Measurements from ENCODE around the gene TFRC.
A peak's percentile ranks its signal among the peaks of the same experiment; 100 is the strongest.
"Not testable (repeated sequence)": the region's sequence is repeated elsewhere in the genome, so short reads cannot be mapped to it uniquely, and the experiment has no call there.

The TFRC gene

DNA sequence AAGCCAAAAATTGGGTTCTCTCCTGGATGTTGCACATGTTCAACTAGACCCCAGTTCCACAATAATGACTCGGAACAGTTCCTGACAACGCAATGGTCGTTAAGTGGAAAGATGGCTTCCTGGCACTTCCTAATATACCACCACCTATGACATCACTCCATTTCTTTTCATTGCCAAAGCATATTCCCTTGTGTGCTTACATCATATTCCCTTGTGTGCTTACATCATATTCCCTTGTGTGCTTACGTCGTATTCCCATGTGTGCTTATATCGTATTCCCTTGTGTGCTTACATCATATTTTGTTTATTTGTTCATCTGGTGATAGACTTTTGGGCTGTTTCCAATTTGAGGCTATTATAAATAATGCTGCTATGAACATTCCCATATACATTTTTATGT is 39.2 kb downstream of the TFRC start:
- Mint-ChIP-seq H3K4me3 (no peak overlapping the region), H3K9me3 (peaks cover 12% of the 10 kb centered on the region), H3K4me1 (no peaks in the 10 kb centered on the region), H3K36me3 (peaks cover 45% of the 10 kb centered on the region), H3K27ac (no peak overlapping the region)
- ATAC-seq (no peak), DNase-seq (ENCODE audit: low spot score in 2 of 2) (no peak)

DNA sequence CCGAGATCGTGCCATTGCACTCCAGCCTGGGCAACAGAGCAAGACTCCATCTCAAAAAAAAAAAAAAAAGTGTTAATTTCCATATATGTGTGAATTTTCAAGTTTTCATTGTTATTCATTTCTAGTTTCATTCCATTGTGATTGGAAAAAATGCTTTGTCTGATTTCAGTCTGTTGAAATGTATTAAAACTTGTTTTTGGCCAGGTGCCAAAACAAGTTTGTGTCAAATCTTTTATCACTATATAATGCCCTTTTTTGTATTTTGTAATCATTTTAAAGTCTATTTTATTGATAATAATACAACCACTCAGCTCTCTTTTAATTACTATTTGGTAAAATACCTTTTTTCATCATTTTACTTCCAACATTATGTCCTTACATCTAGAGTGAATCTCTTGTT is 42.5 kb downstream of the TFRC start:
- DNase-seq (ENCODE audit: low spot score in 2 of 2), result no peak
- Mint-ChIP-seq H3K4me1 (no peaks in the 10 kb centered on the region), H3K4me3 (no peak overlapping the region), H3K27ac (no peak overlapping the region), H3K9me3 (peaks cover 19% of the 10 kb centered on the region), H3K36me3 (peaks cover 13% of the 10 kb centered on the region)
- ATAC-seq, result no peak

DNA sequence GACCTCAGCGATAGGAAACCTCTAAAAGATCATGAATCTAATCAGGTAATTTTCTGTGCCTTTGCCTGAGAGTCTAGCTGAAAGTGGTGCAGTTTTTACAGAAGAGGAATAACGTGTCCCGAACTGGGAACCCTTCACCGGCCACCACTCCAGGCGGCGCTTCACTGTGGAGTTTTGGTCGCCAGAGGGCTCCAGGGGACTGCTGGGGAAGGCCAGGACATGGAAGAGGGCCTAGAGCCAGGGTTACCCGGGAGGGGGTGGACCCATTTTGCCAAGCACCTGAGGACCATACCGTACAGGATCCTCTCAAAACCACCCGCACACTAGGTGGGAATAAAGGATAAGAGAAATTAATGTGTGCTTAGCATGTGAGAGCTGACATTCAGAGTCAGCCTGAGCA is 55.8 kb downstream of the TFRC start:
- H3K27ac Mint-ChIP-seq; H3K4me3 Mint-ChIP-seq; H3K36me3 Mint-ChIP-seq; ATAC-seq; DNase-seq (ENCODE audit: low spot score in 2 of 2); H3K4me1 Mint-ChIP-seq; H3K9me3 Mint-ChIP-seq: not testable (repeated sequence)

DNA sequence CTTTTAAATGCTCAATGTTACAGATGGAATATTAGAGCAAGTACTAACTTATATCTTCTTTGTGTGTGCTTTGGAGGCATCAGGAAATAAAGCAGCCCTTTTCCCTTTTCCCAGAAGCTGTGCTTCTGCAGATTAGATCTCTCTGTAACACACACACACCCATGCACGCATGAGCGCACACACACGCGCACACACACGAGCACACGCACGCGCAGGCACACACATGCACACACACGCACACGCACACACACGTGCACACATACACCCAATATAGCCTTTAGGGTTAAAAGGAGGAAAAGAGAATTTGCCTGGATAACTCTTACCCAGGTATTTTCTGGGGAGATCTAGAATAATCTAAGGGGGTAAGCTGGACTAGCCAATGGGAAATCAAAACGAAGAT is 56.9 kb downstream of the TFRC start:
- no peak for DNase-seq (ENCODE audit: low spot score in 2 of 2)
- Mint-ChIP-seq H3K4me1 (no peaks in the 10 kb centered on the region), H3K4me3 (no peak overlapping the region), H3K36me3 (no peaks in the 10 kb centered on the region), H3K9me3 (no peaks in the 10 kb centered on the region), H3K27ac (no peak overlapping the region)
- no peak for ATAC-seq

DNA sequence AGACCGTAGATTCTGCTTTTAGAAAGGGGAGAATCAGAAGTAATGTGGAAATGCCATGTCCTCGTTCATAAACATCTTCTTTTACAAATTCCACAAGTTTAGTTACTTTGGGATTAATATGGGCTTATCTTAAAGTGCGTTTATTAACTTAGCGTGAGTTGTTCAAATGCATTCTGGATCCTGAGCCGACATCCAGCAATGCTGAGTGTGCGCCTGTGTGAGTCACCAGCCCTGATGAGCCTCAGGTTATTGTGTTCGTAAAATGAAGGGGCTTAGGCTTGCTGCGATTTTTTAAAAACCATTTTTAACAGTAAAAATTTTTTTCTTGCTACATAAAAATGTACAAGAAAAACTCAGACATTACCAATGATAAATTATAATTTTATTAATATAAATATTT is 57.9 kb downstream of the TFRC start:
- Mint-ChIP-seq H3K9me3 (no peaks in the 10 kb centered on the region), H3K36me3 (no peaks in the 10 kb centered on the region), H3K27ac (no peak overlapping the region), H3K4me1 (peaks cover 6% of the 10 kb centered on the region), H3K4me3 (no peak overlapping the region)
- DNase-seq (ENCODE audit: low spot score in 2 of 2) (no peak), ATAC-seq (no peak)

DNA sequence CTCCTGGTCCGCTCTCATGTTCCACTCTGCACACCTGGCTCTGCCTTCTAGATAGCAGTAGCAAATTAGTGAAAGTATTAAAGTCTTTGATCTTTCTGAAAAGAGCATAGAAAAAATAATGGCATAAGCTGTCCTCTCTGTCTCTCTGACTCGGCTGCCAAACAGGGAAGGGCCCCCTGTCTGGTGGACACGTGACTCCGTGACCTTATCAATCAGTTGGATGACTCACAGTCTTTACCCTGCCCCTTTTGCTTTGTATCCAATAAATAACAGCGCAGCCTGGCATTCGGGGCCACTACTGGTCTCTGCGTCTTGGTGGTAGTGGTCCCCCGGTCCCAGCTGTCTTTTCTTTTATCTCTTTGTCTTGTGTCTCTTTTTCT is 59.4 kb downstream of the TFRC start:
- not testable (repeated sequence) for DNase-seq (ENCODE audit: low spot score in 2 of 2); H3K27ac Mint-ChIP-seq; H3K36me3 Mint-ChIP-seq; H3K4me1 Mint-ChIP-seq; ATAC-seq; H3K9me3 Mint-ChIP-seq; H3K4me3 Mint-ChIP-seq

DNA sequence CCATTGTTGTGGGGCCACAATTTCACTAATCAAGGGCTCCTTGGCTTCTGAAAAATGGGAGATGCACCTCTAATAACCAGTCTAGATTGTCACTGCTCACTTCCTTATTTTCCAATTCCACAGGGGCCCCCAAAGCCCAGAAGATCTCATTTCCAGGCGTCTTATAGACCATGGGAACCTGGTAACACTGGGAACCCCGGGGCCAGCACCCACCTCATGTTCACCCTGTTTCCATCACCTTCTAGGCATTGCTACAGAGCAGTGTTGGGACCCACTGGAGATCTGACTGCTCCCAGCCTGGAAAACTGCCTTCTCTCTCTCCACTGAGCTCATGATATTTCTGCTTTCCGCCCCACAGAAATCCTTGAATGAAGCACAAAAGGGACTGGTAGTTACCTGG is 61.5 kb downstream of the TFRC start:
- no peak overlapping the region for H3K4me3 Mint-ChIP-seq
- no peak overlapping the region for H3K27ac Mint-ChIP-seq
- peaks cover 11% of the 10 kb centered on the region for H3K4me1 Mint-ChIP-seq
- no peaks in the 10 kb centered on the region for H3K36me3 Mint-ChIP-seq
- no peak for ATAC-seq
- H3K9me3 Mint-ChIP-seq, result no peaks in the 10 kb centered on the region
- DNase-seq (ENCODE audit: low spot score in 2 of 2), result no peak

DNA sequence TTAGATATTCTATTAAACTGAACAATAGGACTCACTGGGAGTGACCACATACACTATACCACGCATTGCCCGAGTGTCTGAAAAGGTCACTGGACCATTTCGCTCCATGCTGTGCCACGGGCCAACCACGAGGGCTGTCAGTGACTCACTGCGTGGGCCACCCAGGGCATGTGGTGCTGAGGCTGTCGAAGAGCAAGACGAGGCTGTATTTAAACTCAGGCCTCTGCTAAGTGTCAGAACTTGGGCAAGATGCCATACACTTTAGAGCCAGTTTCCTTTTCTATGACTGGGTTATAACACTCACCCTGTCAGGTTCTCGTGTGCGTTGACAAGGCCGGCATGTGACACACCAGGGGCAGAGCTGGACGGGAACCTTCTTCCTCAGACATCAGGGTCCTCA is 62.3 kb downstream of the TFRC start:
- not testable (repeated sequence) for H3K4me3 Mint-ChIP-seq; H3K27ac Mint-ChIP-seq; H3K36me3 Mint-ChIP-seq; DNase-seq (ENCODE audit: low spot score in 2 of 2); H3K9me3 Mint-ChIP-seq
- peak; percentile 91 for ATAC-seq
- peaks cover 11% of the 10 kb centered on the region for H3K4me1 Mint-ChIP-seq

DNA sequence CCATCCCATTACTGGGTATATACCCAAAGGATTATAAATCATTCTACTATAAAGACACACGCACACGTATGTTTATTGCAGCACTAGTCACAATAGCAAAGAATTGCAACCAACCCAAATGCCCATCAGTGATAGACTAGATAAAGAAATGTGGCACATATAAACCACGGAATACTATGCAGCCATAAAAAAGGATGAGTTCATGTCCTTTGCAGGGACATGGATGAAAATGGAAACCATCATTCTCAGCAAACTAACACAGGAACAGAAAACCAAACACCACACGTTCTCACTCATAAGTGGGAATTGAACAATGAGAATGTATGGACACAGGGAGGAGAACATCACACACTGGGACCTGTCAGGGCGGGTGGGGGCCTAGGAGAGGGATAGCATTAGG is 63.7 kb downstream of the TFRC start:
- H3K4me3 Mint-ChIP-seq; H3K36me3 Mint-ChIP-seq; H3K27ac Mint-ChIP-seq; DNase-seq (ENCODE audit: low spot score in 2 of 2); ATAC-seq; H3K9me3 Mint-ChIP-seq: not testable (repeated sequence)
- H3K4me1 Mint-ChIP-seq, result peaks cover 11% of the 10 kb centered on the region

DNA sequence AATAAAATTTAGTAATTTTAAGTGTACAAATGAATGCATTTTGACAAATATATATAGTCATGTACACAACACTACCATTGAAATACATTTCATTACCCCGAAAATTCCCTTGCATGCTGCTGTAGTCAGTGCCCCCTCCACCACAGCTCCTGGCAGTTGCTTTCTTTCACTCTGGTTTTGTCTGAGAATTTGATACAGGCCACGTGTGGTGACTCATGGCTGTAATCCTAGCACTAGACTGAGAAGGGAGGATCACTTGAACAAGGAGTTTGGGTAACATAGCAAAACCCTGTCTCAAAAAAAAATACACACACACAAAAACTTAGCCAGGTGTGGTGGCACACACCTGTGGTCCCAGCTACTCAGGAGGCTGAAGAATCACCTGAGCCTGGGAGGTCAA is 65.4 kb downstream of the TFRC start:
- ATAC-seq, result peak; percentile 68
- Mint-ChIP-seq H3K9me3 (no peaks in the 10 kb centered on the region), H3K36me3 (no peaks in the 10 kb centered on the region), H3K27ac (peak overlapping the region; percentile 17), H3K4me1 (peaks cover 11% of the 10 kb centered on the region), H3K4me3 (no peak overlapping the region)
- DNase-seq (ENCODE audit: low spot score in 2 of 2), result no peak

DNA sequence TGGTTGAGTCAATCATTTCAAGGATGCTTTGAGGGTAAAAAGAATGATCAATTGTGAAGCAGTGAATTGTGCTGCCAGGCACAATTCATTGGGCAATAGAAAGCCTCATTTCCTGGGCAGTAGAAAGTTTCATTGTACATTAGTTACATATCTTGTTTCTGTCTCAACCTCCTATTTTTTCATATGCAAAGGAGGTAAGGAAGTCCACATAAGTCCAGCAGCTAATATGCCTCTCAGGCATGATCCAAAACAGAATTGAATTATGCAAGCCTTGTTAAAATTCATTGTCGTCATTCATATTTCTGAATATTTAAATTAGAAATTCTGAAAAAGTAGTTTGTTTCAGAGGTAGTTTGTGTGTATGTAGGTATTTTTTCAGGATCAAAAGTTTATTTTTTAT is 65.8 kb downstream of the TFRC start:
- no peak for ATAC-seq
- Mint-ChIP-seq H3K4me1 (peaks cover 11% of the 10 kb centered on the region), H3K27ac (no peak overlapping the region), H3K9me3 (no peaks in the 10 kb centered on the region), H3K4me3 (no peak overlapping the region), H3K36me3 (no peaks in the 10 kb centered on the region)
- no peak for DNase-seq (ENCODE audit: low spot score in 2 of 2)

DNA sequence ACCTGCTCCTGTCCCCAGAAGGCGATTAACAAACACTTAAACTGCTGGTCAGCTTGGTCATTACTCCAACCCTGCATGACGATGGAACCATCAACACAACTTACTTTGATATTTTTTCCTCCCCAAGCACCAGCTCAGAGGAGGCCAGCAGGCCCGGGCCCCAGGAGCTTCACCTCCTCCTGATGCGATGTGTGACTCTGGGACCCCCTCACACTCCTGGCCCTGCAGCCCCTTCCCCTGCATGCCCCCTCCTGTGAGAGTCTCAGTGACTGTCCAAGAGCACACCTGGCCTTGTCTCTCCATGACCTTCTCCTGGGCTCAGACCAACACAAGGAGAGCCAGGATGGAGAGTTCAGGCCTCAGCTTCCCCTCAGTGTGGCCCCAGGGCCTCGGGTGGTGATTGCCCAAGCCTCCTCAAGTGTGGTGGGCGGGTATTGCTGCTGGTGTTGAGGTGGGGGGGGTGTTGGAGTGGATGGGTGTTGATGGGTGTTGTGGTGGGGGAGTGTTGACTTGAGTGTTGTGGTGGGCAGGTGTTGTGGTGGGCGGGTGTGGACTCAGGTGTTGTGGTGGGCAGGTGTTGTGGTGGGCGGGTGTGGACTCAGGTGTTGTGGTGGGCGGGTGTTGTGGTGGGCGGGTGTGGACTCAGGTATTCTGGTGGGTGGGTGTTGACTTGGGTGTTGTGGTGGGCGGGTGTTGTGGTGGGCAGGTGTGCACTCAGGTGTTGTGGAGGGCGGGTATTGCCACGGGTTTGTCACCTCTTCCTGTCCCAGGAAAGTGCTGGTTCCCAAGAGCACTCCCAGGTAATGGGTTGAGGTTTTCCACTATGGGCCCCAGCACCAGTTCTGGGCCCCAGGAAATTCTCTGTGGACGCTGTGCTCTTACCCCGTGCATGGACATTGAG is 68.1 kb downstream of the TFRC start:
- peaks cover 5% of the 10 kb centered on the region for H3K4me1 Mint-ChIP-seq
- ATAC-seq (no peak), DNase-seq (ENCODE audit: low spot score in 2 of 2) (no peak)
- H3K4me3 Mint-ChIP-seq, result no peak overlapping the region
- peaks cover 3% of the 10 kb centered on the region for H3K9me3 Mint-ChIP-seq
- no peaks in the 10 kb centered on the region for H3K36me3 Mint-ChIP-seq
- no peak overlapping the region for H3K27ac Mint-ChIP-seq

DNA sequence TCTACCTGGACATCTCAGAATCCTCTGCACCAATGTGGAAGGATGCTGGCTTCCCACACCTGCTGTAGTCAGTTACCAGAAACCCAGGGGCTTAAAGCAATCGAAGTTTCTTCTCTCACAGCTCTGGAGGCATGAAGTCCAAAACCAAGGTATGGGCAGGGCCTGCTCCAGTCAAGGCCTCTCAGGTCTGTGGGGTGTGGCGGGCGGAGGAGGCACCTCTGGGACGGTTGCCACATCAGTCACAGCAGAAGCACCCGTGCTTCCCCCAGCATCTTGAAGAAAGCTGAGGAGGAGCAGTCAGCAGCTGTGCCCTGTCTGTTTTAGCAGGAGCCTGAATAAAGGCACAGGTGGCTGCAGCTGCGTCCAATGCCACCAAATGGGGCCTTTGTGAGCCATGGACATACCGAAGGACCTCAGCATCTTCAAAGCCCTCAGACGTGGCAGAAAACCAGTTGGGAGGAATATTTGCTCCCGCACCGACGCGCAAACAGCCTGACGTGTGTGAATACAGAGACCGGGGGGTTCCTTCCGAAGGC is 68.9 kb downstream of the TFRC start:
- Mint-ChIP-seq H3K4me1 (peaks cover 5% of the 10 kb centered on the region), H3K4me3 (no peak overlapping the region), H3K36me3 (no peaks in the 10 kb centered on the region), H3K9me3 (peaks cover 3% of the 10 kb centered on the region), H3K27ac (no peak overlapping the region)
- no peak for ATAC-seq
- DNase-seq (ENCODE audit: low spot score in 2 of 2), result no peak

DNA sequence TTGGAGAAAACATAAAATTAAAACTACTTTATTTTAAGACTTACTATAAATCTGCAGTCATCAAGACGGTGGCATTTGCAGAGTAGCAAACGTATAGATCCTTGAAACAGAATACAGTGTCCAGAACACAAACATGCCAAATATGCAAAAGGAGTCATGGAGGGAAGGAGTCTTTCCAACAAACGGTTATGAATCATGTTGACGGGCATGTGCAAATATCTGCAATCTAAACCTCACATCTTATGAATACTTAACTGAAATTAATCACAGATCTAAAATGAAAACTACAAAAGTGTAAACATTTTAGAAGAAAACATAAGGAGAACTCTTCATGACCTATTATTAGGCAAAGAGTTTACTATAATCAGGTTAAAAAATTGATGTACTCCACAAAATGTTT is 69.4 kb downstream of the TFRC start:
- peaks cover 5% of the 10 kb centered on the region for H3K4me1 Mint-ChIP-seq

DNA sequence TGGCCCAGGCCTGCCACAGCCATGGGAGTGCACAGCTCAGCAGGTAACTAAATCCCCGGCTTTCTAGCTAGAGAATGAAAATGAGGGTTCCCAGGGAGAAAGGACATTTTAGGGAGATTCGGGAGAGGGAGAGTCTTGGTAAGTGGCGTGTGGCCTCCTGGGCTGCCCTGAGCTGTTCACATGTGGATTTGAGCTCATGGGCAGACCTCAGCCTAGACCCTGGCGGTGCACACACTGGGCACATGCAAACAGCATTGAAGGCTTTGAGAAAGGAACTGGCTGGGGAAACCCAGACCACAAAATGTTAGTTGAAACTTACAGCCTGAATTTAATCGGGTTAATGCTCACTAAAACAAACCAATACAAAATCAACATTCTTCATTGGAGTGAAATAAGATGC is 72.4 kb downstream of the TFRC start:
- ATAC-seq, result no peak
- H3K36me3 Mint-ChIP-seq, result no peaks in the 10 kb centered on the region

More for the DNA sequence above, 69.4 kb downstream of the TFRC start:
- no peak overlapping the region for H3K4me3 Mint-ChIP-seq
- no peak for ATAC-seq
- no peaks in the 10 kb centered on the region for H3K36me3 Mint-ChIP-seq
- peaks cover 3% of the 10 kb centered on the region for H3K9me3 Mint-ChIP-seq
- DNase-seq (ENCODE audit: low spot score in 2 of 2), result no peak
- H3K27ac Mint-ChIP-seq, result no peak overlapping the region

DNA sequence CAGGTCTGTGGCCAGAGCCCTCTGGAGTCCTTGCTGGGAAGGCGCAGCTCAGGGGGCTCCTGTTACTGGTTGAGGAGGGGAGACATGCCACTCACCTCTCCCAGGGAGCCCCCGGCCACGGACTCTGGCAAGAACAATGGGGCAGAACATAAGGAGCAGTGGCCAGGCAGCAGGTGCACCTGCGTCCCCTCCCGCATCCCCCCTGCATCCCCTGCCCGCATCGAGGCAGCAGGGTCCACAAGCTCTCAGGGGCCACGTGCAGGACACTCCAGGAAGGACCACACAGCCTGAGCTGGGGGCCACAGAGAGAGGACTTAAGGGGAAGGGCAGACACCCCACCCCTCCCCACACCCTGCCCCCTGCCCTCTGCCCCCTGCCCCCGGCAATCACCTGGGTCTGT is 73.0 kb downstream of the TFRC start:
- H3K36me3 Mint-ChIP-seq, result no peaks in the 10 kb centered on the region
- DNase-seq (ENCODE audit: low spot score in 2 of 2) (no peak), ATAC-seq (no peak)
- no peak overlapping the region for H3K27ac Mint-ChIP-seq
- H3K4me1 Mint-ChIP-seq, result no peaks in the 10 kb centered on the region
- H3K9me3 Mint-ChIP-seq, result peaks cover 3% of the 10 kb centered on the region
- no peak overlapping the region for H3K4me3 Mint-ChIP-seq

More for the DNA sequence above, 72.4 kb downstream of the TFRC start:
- no peak overlapping the region for H3K27ac Mint-ChIP-seq
- DNase-seq (ENCODE audit: low spot score in 2 of 2), result no peak
- H3K9me3 Mint-ChIP-seq, result peaks cover 3% of the 10 kb centered on the region
- no peaks in the 10 kb centered on the region for H3K4me1 Mint-ChIP-seq
- no peak overlapping the region for H3K4me3 Mint-ChIP-seq
